KMS-11 (cell line): ENCODE data around the gene HES4.

Source experiments
- H2AFZ ChIP-seq: fragments of 200-600 bp; sonication (generic); 2 replicates; pipeline ENCODE4 v1.6.1; 2016; ENCODE audit warnings: antibody characterized with exemption, mixed run types, low read depth
- H3K27ac ChIP-seq: fragments of 200-600 bp; sonication (generic); 2 replicates; pipeline ENCODE4 v1.6.1; 2016; ENCODE audit warnings: mild to moderate bottlenecking, mixed run types
- H3K27me3 ChIP-seq: fragments of 200-600 bp; sonication (generic); 2 replicates; pipeline ENCODE4 v1.6.1; 2017; ENCODE audit warnings: mild to moderate bottlenecking, low read depth, mixed run types, moderate library complexity; ENCODE audit not compliant: insufficient read depth
- H3K36me3 ChIP-seq: fragments of 200-600 bp; sonication (generic); 2 replicates; pipeline ENCODE4 v1.6.1; 2017; ENCODE audit warnings: mild to moderate bottlenecking, mixed run types; ENCODE audit not compliant: insufficient read depth
- H3K4me1 ChIP-seq: fragments of 200-600 bp; sonication (generic); 2 replicates; pipeline ENCODE4 v1.6.1; 2016; ENCODE audit warnings: mild to moderate bottlenecking, low read depth, mixed run types; ENCODE audit not compliant: poor library complexity, severe bottlenecking
- H3K4me2 ChIP-seq: fragments of 200-600 bp; sonication (generic); 2 replicates; pipeline ENCODE4 v1.7.0; 2016; ENCODE audit warnings: mild to moderate bottlenecking, mixed run types
- H3K4me3 ChIP-seq: fragments of 200-600 bp; sonication (generic); IDR thresholded peaks from 2 replicates; pipeline ENCODE4 v1.6.1; 2017; ENCODE audit warnings: low read depth, low read length, mixed read lengths; ENCODE audit not compliant: insufficient read depth
- H3K79me2 ChIP-seq: fragments of 200-600 bp; sonication (generic); 2 replicates; pipeline ENCODE4 v1.6.1; 2016; ENCODE audit warnings: low read depth, mixed run types; ENCODE audit not compliant: insufficient read depth
- H3K9ac ChIP-seq: fragments of 200-600 bp; sonication (generic); 2 replicates; pipeline ENCODE4 v1.6.1; 2016; ENCODE audit warnings: mild to moderate bottlenecking, mixed run types
- H4K20me1 ChIP-seq: fragments of 200-600 bp; sonication (generic); 2 replicates; pipeline ENCODE4 v1.6.1; 2016; ENCODE audit warnings: mild to moderate bottlenecking, mixed run types; ENCODE audit not compliant: insufficient read depth
- CTCF ChIP-seq: fragments of 200-600 bp; sonication (generic); conservative IDR thresholded peaks from 2 replicates; pipeline ENCODE4 v1.6.1; 2017; ENCODE audit warnings: low read depth, mild to moderate bottlenecking, antibody characterized with exemption, low read length, moderate library complexity, mixed read lengths

Gene HES4

GRCh38 chr1:954927-955326, 45.0 kb downstream of the HES4 start:
- Histone ChIP-seq H3K4me2 (no peak overlapping the region), H3K9ac (no peak overlapping the region), H3K79me2 (peaks cover 22% of the 10 kb centered on the region), H3K4me1 (peaks cover 17% of the 10 kb centered on the region), H4K20me1 (no peaks in the 10 kb centered on the region), H2AFZ (no peak overlapping the region), H3K36me3 (peaks cover 10% of the 10 kb centered on the region; the same call in 1 of the 2 replicates), H3K4me3 (no peak overlapping the region), H3K27me3 (no peaks in the 10 kb centered on the region; the same call in 1 of the 2 replicates), H3K27ac (no peak overlapping the region)
- TF ChIP-seq CTCF = no peak

GRCh38 chr1:953524-954320, 46.2 kb downstream of the HES4 start:
- Histone ChIP-seq H3K4me3 (no peak overlapping the region), H3K27ac (no peak overlapping the region), H3K4me1 (peaks cover 11% of the 10 kb centered on the region), H4K20me1 (no peaks in the 10 kb centered on the region), H3K36me3 (peaks cover 10% of the 10 kb centered on the region; the same call in 1 of the 2 replicates), H3K79me2 (peaks cover 20% of the 10 kb centered on the region), H3K9ac (no peak overlapping the region), H2AFZ (no peak overlapping the region), H3K27me3 (no peaks in the 10 kb centered on the region), H3K4me2 (no peak overlapping the region)
- no peak for TF ChIP-seq CTCF

GRCh38 chr1:952603-953002, 47.3 kb downstream of the HES4 start:
- Histone ChIP-seq H3K4me1 (peaks cover 12% of the 10 kb centered on the region), H4K20me1 (no peaks in the 10 kb centered on the region), H3K4me2 (no peak overlapping the region), H3K79me2 (peaks cover 9% of the 10 kb centered on the region), H3K36me3 (peaks cover 15% of the 10 kb centered on the region; the same call in 1 of the 2 replicates), H3K27ac (no peak overlapping the region), H3K9ac (no peak overlapping the region), H3K4me3 (no peak overlapping the region), H2AFZ (no peak overlapping the region), H3K27me3 (no peaks in the 10 kb centered on the region)
- TF ChIP-seq CTCF = no peak

- H3K4me2 ChIP-seq = no peak overlapping the region
- H3K79me2 ChIP-seq = peaks cover 5% of the 10 kb centered on the region; the same call in 1 of the 2 replicates
- no peak for TF ChIP-seq CTCF
These were observed 47.7 kb downstream of the HES4 start for GRCh38 chr1:952201-952600.

More at GRCh38 chr1:952201-952600, 47.7 kb downstream of the HES4 start:
- Histone ChIP-seq H3K9ac (no peak overlapping the region), H3K4me3 (no peak overlapping the region), H3K36me3 (peaks cover 15% of the 10 kb centered on the region; the same call in 1 of the 2 replicates), H3K4me1 (peaks cover 11% of the 10 kb centered on the region), H3K27me3 (no peaks in the 10 kb centered on the region), H2AFZ (no peak overlapping the region), H4K20me1 (no peaks in the 10 kb centered on the region), H3K27ac (no peak overlapping the region)
